ENCODE data around the gene XRCC2. TPM values are rescaled to one million over a fixed set of nuclear protein-coding genes. Genes with fewer than 3 reads are reported as not detected.

Gene XRCC2
- total and polyA plus RNA-seq, 2 of the 4 experiments (the other 2 are of a cell fraction), result 2.2 to 3.6 TPM

DNA sequence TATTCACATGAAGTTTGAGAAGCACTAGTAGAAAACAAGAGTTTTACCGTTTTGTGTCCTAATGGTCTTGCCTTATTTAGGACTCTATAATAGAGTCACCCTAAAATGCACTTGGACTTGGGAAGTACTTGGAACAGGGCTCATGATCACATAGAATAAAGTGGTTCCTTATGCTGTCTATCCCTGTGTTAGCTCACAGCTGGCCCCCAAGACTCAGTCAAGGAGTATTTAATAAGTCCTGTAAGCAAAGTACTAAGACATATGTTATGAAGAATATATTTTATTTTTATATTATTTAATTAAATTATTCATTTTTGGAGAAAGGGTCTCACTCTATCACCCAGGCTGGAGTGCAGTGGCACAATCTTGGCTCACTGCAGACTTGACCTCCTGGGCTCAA, 54.5 kb downstream of the XRCC2 start:
- no peak overlapping the region for H4K91ac ChIP-seq (ENCODE audit: insufficient read depth, low read depth, low read length)
- DNase-seq, result no peak
- H3K9me1 ChIP-seq (ENCODE audit: insufficient read depth, low read length), result no peaks in the 10 kb centered on the region
- POLR2A ChIA-PET (ENCODE audit: unreplicated experiment), result no interaction called here
- no peak overlapping the region for H2BK120ac ChIP-seq (ENCODE audit: low read depth, low read length)
- no peak overlapping the region for H3K56ac ChIP-seq (ENCODE audit: extremely low read depth, insufficient read depth, low read length)
- no peaks in the 10 kb centered on the region for H3K4me1 ChIP-seq (ENCODE audit: control insufficient read depth, insufficient read depth, low read length)
- no peak overlapping the region for H3K23ac ChIP-seq (ENCODE audit: low read depth, low read length)
- in situ Hi-C loops (cut with MboI; ENCODE audit: low sequenced_read_pairs), result no loop called here
- dilution Hi-C loops (cut with HindIII; ENCODE audit: low sequenced_read_pairs, unreplicated experiment), result no loop called here
- no peaks in the 10 kb centered on the region for H3K79me1 ChIP-seq (ENCODE audit: low read depth in 1 of 2, low read length in 2 of 2)
- no TSS peak for BruUV-seq (replicated peaks)
- intact Hi-C loops (cut with micrococcal nuclease), result no loop called here
- WGBS, 2 experiments (ENCODE audit: extremely low coverage in 2 of 2, insufficient read length in 1 of 2), result no CpG with 5 or more reads among the region's 1 CpG
- H3K9ac ChIP-seq (ENCODE audit: low read depth, low read length), result no peak overlapping the region
- H3K36me3 ChIP-seq (ENCODE audit: control insufficient read depth, insufficient read depth, low read length), result no peaks in the 10 kb centered on the region
- H2BK15ac ChIP-seq (ENCODE audit: low read depth, low read length), result no peak overlapping the region
- no peak overlapping the region for H4K5ac ChIP-seq (ENCODE audit: low read depth, low read length)
- no peak overlapping the region for H3K14ac ChIP-seq (replicated peaks; ENCODE audit: low read depth, low read length)
- ATAC-seq (ENCODE audit: low read depth), result no peak
- H2AK9ac ChIP-seq (replicated peaks; ENCODE audit: low read depth, low read length, poor library complexity), result no peak overlapping the region
- H2AK5ac ChIP-seq (ENCODE audit: low read depth, low read length), result no peak overlapping the region
- no peak overlapping the region for H2BK20ac ChIP-seq (ENCODE audit: low read depth, low read length)
- no peak overlapping the region for H3K4me3 ChIP-seq (ENCODE audit: insufficient read depth, low read depth, low read length)
- no peaks in the 10 kb centered on the region for H3K27me3 ChIP-seq (ENCODE audit: control insufficient read depth, insufficient read depth, low read length)
- H3K4me2 ChIP-seq (ENCODE audit: low read depth, low read length), result no peak overlapping the region
- H4K8ac ChIP-seq (ENCODE audit: low read depth in 2 of 2, low read length in 2 of 2), result no peak overlapping the region
- H2BK5ac ChIP-seq (ENCODE audit: low read depth, low read length, poor library complexity, severe bottlenecking), result no peak overlapping the region
- no peak overlapping the region for H3K18ac ChIP-seq (ENCODE audit: low read depth, low read length)
- H3K4ac ChIP-seq (ENCODE audit: low read depth, low read length), result no peak overlapping the region
- no peaks in the 10 kb centered on the region for H4K20me1 ChIP-seq (ENCODE audit: insufficient read depth, low read length)
- H2AFZ ChIP-seq (replicated peaks; ENCODE audit: low read length, poor library complexity), result no peak overlapping the region
- no peak overlapping the region for H3K27ac ChIP-seq (ENCODE audit: insufficient read depth, low read length)
- TF ChIP-seq MAZ (IDR thresholded peaks at IDR 0.05; ENCODE audit: borderline replicate concordance, low read depth, low read length) (no peak), SMC3 (IDR thresholded peaks at IDR 0.05; ENCODE audit: low read depth, low read length) (no peak), CEBPB (IDR thresholded peaks at IDR 0.05; ENCODE audit: low read depth, low read length) (no peak), MAFK (IDR thresholded peaks at IDR 0.05; ENCODE audit: low read depth, low read length) (no peak), RAD21 (IDR thresholded peaks at IDR 0.05; ENCODE audit: low read length) (no peak), CHD1 (IDR thresholded peaks at IDR 0.05; ENCODE audit: low read depth, low read length) (no peak), MXI1 (IDR thresholded peaks at IDR 0.05; ENCODE audit: borderline replicate concordance, low read depth, low read length) (no peak)
- TF ChIP-seq, protein P1, sequence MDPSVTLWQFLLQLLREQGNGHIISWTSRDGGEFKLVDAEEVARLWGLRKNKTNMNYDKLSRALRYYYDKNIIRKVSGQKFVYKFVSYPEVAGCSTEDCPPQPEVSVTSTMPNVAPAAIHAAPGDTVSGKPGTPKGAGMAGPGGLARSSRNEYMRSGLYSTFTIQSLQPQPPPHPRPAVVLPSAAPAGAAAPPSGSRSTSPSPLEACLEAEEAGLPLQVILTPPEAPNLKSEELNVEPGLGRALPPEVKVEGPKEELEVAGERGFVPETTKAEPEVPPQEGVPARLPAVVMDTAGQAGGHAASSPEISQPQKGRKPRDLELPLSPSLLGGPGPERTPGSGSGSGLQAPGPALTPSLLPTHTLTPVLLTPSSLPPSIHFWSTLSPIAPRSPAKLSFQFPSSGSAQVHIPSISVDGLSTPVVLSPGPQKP (IDR thresholded peaks at IDR 0.05; ENCODE audit: borderline replicate concordance, low read depth, low read length), result no peak
- TF ChIP-seq, protein P2, sequence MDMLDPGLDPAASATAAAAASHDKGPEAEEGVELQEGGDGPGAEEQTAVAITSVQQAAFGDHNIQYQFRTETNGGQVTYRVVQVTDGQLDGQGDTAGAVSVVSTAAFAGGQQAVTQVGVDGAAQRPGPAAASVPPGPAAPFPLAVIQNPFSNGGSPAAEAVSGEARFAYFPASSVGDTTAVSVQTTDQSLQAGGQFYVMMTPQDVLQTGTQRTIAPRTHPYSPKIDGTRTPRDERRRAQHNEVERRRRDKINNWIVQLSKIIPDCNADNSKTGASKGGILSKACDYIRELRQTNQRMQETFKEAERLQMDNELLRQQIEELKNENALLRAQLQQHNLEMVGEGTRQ (IDR thresholded peaks at IDR 0.05; ENCODE audit: low read depth, low read length), result no peak
- TF ChIP-seq, protein P3, sequence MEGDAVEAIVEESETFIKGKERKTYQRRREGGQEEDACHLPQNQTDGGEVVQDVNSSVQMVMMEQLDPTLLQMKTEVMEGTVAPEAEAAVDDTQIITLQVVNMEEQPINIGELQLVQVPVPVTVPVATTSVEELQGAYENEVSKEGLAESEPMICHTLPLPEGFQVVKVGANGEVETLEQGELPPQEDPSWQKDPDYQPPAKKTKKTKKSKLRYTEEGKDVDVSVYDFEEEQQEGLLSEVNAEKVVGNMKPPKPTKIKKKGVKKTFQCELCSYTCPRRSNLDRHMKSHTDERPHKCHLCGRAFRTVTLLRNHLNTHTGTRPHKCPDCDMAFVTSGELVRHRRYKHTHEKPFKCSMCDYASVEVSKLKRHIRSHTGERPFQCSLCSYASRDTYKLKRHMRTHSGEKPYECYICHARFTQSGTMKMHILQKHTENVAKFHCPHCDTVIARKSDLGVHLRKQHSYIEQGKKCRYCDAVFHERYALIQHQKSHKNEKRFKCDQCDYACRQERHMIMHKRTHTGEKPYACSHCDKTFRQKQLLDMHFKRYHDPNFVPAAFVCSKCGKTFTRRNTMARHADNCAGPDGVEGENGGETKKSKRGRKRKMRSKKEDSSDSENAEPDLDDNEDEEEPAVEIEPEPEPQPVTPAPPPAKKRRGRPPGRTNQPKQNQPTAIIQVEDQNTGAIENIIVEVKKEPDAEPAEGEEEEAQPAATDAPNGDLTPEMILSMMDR (conservative IDR thresholded peaks at IDR 0.05; ENCODE audit: low read depth, low read length), result no peak
- no peaks in the 10 kb centered on the region for H3K9me3 ChIP-seq (ENCODE audit: control insufficient read depth, insufficient read depth, low read length)
- CTCF ChIA-PET, result no interaction called here

All from IMR-90 (cell line).